NCI-H748 treated with DMSO at 0.1 percent for 48 hours (cell line): Measurements from ENCODE around the gene COL19A1.
"Not testable (repeated sequence)": the region's sequence is repeated elsewhere in the genome, so short reads cannot be mapped to it uniquely, and the experiment has no call there.

Experiments
- DNase-seq: peaks from one replicate; lab custom pipeline; 2025; lab: John Stamatoyannopoulos, UW

Gene COL19A1

GRCh38 chr6:69866351-69866769, at the start of gene COL19A1:
Gene COL19A1 (plus strand): TSS chr6:69866556. CDS start chr6:69879568, 13,012 bp downstream.
- DNase-seq = peak; percentile 58

- DNase-seq = no peak
Observed at GRCh38 chr6:69816569-69816968, 49.8 kb upstream of the COL19A1 start.

- no peak for DNase-seq
Observed at GRCh38 chr6:69817358-69817757, 49.0 kb upstream of the COL19A1 start.

DNA sequence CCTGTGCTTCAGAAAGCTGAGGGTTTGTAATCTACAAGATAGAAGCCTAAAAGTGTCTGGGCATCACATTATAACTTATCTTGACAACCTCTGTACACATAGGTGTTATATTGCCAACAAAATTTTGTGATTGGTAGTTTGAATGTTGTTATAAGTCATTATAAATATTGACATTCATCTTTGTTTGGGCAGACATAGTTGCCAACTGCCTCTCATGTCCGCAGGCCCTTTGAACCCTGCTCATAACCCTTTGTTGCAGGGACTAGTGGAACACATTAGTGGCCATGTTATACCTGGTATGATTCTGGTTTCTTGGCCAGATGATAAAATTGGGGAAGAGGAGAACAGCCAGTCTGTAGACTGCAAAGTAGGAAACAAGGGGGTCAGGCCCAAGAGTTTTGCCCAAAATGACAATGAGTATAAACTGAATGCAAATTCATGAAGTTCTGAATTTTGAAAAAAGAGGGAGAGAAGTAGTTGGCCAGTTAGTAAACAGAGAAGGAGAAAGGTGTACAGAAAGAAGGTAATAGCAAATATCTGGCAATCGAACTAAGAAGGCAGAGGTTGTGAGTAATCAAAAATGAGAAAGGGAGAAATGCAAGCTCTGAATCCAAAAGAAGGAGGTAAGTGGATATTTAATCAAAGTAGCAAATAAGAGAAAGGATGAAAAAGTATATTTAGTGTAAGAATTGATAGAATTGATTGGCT, 48.0 kb upstream of the COL19A1 start:
- DNase-seq = no peak

- DNase-seq = no peak
Observed at GRCh38 chr6:69819138-69819537, 47.2 kb upstream of the COL19A1 start.

- DNase-seq = no peak
Observed at GRCh38 chr6:69820018-69820417, 46.3 kb upstream of the COL19A1 start.

- DNase-seq = no peak
Observed at GRCh38 chr6:69820438-69820837, 45.9 kb upstream of the COL19A1 start.

- DNase-seq = not testable (repeated sequence)
Observed at GRCh38 chr6:69824355-69824754, 42.0 kb upstream of the COL19A1 start.

GRCh38 chr6:69825904-69826303, 40.5 kb upstream of the COL19A1 start:
- no peak for DNase-seq

GRCh38 chr6:69827276-69827893, 39.0 kb upstream of the COL19A1 start:
- no peak for DNase-seq

DNA sequence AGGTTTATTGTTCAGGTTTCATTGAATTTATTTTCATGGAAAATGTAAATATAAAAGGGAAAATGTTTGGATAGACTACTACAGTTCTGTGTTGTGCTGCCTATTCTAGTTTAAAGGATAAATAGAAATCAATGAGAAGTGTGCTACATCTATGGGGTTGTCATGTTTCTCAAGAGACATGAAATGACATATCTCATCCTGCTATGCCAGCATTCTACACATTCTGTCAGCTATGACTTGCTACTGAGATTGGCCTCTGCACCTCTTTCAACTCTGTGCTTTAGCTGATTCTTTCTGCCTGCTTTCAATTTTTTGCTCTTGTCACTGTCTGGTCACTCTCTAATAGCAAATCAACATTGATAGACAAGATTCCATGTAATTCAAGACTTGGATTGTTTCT, 33.8 kb upstream of the COL19A1 start:
- DNase-seq = no peak

- peak; percentile 74 for DNase-seq
Observed at GRCh38 chr6:69835414-69836179, 30.8 kb upstream of the COL19A1 start.

DNA sequence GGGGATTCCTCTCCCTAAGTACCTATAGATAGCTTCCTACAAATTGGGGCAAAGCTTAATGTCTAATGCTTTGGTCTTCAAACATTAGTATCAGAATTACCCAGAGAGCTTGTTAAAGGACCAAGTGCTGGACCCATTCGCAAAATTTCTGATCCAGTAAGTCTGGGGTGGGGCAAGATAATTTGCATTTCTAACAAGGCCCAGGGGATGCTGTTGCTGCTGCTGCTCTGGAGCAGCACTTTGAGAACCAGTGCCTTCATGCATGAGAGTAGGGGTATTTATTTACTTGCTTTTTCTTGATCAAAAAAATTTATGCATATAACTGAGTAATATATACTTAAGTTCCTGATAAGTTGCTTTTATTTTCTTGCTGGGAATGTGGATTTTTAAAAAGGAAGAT, 24.5 kb upstream of the COL19A1 start:
- no peak for DNase-seq

GRCh38 chr6:69843189-69843588, 23.2 kb upstream of the COL19A1 start:
- DNase-seq = no peak

DNA sequence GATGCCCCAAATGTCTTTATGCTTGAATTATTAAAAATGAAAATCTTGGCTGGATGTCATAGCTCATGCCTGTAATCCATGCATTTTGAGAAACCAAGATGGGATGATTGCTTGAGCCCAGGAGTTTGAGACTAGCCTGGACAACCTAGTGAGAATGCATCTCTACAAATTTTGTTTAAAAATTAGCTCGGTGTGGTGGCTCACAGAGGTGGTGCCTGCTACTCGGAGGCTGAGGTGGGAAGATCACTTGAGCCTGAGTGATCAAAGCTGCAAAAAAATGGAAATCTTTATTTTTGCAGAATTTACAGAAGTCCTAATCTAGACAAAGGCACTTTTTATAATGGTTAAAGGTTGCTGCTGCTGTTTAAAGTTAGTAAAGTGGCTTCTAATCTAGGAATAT, 20.0 kb upstream of the COL19A1 start:
- DNase-seq = no peak

GRCh38 chr6:69846770-69847491, 19.4 kb upstream of the COL19A1 start:
- no peak for DNase-seq

GRCh38 chr6:69847492-69847788, 18.9 kb upstream of the COL19A1 start:
- no peak for DNase-seq

DNA sequence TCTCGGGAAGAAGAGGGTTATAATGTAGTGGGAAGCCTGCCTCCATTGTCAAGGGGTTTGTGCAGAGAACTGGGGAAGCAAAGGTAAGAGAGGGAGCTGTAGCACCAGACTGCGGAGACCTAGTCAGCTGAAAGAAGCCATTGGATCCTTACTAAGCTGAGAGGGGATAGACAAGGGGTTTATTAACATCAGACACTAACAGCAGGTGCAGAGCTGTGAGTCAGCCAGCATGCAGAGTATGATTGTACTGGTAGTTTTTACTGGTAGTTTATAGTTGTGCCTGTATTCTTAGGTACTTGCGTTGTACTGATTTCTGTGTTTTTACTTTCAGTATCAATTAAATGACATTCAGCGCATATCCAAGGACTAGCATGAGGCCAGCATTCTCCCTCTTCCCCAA, 17.8 kb upstream of the COL19A1 start:
- DNase-seq = no peak

- DNase-seq = no peak
Observed at GRCh38 chr6:69852706-69853105, 13.7 kb upstream of the COL19A1 start.

DNA sequence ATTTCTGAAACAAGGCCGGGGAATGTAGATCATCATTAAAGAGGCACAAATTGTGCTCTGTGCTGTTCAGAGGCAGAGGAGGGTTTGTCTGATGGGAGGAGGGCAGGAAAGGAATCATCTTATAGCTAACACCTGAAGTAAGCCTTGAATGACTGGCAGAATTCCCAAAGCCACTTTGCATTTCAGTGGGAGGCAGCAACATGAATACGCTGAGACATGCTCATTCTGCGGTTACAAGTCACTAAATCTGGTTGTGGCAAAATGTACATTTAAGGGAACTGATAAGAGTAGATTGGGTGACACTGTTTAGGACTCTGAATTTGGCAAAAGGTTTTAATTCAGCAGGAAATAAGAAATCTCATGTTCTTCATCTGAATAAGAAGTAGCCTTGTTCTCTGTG, 4.4 kb upstream of the COL19A1 start:
- no peak for DNase-seq

- DNase-seq = no peak
Observed at GRCh38 chr6:69863766-69864165, 2.6 kb upstream of the COL19A1 start.

GRCh38 chr6:69865126-69865525, 1.2 kb upstream of the COL19A1 start:
- DNase-seq = no peak
